ENCODE measurements around the gene STX17.

DNA sequence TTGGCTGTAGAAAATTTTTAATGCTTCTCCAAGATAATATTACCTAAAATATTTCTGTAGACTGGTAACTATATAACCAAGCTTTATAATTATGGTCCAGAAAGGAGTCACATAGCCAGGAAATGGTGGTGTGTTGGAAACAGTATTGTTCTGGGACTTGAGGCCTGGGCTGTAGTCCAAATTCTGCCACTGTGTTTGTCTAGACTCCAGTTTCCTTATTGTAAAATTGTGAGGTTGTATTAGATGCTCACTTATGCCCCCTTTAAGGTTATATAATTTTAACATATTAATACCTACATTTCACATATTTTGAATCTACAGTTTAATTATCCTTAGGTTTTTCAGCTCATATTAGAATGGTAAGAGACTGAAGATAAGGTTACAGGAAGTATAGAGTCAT lies 42.4 kb downstream of the STX17 start:
- TF ChIP-seq, protein P1, sequence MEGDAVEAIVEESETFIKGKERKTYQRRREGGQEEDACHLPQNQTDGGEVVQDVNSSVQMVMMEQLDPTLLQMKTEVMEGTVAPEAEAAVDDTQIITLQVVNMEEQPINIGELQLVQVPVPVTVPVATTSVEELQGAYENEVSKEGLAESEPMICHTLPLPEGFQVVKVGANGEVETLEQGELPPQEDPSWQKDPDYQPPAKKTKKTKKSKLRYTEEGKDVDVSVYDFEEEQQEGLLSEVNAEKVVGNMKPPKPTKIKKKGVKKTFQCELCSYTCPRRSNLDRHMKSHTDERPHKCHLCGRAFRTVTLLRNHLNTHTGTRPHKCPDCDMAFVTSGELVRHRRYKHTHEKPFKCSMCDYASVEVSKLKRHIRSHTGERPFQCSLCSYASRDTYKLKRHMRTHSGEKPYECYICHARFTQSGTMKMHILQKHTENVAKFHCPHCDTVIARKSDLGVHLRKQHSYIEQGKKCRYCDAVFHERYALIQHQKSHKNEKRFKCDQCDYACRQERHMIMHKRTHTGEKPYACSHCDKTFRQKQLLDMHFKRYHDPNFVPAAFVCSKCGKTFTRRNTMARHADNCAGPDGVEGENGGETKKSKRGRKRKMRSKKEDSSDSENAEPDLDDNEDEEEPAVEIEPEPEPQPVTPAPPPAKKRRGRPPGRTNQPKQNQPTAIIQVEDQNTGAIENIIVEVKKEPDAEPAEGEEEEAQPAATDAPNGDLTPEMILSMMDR (IDR thresholded peaks at IDR 0.05; ENCODE audit: low read depth, low read length): no peak
- TF ChIP-seq POLR2A (IDR thresholded peaks at IDR 0.05; ENCODE audit: extremely low read depth, insufficient read length) (no peak), MYC (IDR thresholded peaks at IDR 0.05; ENCODE audit: low read depth, low read length) (no peak)
- TF ChIP-seq, protein P2, sequence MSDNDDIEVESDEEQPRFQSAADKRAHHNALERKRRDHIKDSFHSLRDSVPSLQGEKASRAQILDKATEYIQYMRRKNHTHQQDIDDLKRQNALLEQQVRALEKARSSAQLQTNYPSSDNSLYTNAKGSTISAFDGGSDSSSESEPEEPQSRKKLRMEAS (IDR thresholded peaks at IDR 0.05; ENCODE audit: low read depth, low read length): no peak

Data from NB4 (cell line).